Glomerular visceral epithelial cell (primary cell): Measurements from ENCODE around the gene CLDN3.

Experiments used
- DNase-seq: peaks from one replicate; pipeline ENCODE4 v3.0.0-alpha.2; 2016; ENCODE audit errors: extremely low spot score

CLDN3 gene

DNA sequence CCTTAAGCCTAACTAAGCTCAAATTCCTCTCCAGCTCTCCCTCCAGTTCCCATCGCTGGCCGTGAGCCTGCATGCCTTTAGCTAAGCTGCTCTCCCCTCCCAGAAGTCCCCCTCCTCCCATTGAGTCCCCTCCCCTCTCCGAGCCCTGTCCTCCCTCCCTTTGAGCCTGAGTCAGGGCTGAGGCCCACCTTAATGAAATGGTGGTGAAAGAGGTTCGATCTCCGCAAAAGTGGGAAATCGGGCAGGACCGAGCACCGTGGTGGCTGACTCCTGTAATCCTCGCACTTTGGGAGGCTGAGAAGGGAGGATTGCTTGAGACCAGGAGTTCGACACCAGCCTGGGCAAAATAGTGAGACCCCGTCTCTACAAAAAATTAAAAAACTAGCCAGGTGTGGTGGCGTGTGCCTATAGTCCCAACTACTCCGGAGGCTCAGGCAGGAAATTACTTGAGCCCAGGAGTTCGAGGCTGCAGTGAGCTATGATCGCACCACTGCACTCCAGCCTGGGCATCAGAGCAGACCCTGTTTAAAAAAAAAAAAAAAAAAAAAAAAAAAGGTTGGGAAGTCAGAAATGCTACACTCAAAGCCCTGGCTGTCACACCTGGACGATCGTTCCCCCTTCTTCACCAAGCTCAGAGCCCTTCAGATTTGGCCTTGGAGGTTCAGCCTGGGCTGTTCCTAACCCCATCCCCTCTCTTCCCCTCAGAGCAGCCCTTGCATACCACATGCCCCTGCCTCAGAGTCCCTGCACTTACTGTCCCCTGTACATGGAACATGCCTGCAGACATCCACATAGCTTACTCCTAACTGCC is 995 bp upstream of the CLDN3 start:
- no peak for DNase-seq

DNA sequence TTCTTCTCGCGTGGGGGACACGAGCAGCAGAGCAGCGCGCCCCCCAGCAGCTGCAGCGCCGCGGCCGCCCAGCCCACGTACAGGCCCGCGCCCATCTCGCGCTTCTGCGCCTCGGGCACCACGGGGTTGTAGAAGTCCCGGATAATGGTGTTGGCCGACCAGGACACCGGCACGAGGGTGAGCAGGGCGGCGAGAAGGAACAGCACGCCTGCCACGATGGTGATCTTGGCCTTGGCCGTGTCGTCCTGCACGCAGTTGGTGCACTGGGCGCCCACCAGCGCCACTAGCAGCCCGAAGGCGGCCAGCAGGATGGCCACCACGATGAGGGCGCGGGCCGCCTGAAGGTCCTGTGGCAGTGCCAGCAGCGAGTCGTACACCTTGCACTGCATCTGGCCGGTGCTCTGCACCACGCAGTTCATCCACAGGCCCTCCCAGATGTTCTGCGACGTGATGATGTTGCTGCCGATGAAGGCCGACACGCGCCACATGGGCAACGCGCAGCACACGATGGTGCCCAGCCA is 529 bp downstream of the CLDN3 start:
- DNase-seq: no peak

DNA sequence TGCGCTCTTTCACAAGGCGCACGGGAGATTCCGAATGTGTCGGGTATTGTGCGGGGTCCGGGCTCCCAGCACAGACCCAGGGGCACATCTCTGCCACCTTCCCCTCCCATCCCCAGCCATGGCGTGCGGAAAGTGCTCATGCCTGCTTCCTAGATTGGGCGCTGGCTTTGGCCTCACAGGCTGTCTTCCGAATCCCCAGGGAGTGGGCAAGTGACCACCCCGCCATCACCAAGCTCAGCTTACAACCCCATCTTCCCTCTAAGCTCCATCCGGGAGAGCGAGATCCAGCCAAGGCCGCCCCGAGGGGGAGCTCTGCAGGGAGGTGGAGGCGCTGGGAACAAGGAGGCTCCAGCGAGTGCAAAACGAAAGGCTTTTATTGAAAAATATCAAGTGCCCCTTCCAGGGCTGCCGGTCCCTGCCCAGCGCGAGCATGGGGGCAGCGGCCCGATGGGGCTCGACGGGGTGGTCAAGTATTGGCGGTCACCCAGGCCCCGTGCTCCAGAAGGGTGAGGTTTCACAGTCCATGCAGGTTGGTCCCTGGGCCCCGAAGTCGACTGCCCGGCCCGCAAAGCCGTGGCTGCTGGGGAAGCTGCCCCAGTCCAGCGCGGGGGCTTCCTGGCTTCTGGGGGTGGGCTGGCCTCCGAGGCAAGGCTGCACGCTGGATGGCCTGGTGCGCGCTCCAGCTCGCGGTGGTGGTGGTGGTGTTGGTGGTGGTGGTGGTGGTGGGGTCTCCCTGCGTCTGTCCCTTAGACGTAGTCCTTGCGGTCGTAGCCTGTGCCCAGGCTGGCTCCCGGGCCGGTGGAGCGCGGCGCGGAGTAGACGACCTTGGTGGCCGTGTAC is 1.2 kb downstream of the CLDN3 start:
- no peak for DNase-seq

DNA sequence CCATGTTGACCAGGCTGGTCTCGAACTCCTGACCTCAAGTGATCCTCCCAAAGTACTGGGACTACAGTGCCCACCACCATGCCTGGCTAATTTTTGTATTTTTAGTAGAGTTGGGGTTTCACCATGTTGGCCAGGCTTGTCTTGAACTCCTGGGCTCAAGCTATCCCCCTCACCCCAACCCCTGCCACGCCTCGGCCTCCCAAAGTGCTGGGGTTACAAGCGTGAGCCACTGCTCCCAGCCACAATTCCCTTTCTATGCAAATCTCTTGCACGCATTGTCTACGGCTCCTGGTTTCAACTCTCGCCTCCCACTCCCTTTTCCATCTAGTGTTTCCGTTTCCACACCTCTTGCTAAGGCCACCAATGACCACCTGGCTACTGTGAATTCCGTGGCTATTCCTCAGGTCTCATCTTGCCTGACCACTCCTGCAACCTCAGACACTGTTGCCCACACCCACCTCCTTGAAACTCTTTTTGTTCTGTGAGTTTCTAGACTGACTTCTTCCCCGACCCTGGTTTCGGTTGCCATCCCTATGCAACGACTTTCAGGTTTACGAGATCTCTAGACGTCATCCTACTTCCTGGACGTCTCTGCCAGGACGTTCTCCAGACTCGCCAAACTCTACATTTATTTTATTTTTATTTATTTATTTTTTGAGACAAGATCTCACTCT is 3.4 kb downstream of the CLDN3 start:
- no peak for DNase-seq

DNA sequence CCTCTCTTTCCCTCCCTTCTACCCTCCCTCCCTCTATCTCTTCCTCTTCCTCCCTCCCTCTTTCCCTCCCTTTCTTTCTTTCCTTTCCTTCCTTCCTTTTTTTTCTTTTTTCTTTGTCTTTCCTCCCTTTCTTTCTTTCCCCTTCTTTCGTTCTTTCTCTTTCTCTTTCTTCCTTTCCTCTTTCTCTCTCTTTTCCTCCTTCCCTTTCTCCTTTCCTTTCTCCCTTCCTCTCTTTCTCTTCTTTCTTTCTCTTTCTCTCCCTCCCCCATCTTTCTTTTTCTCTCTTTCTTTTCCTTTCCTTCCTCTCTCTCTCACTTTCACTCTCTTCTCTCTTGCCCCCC is 7.4 kb downstream of the CLDN3 start:
- DNase-seq: no peak

DNA sequence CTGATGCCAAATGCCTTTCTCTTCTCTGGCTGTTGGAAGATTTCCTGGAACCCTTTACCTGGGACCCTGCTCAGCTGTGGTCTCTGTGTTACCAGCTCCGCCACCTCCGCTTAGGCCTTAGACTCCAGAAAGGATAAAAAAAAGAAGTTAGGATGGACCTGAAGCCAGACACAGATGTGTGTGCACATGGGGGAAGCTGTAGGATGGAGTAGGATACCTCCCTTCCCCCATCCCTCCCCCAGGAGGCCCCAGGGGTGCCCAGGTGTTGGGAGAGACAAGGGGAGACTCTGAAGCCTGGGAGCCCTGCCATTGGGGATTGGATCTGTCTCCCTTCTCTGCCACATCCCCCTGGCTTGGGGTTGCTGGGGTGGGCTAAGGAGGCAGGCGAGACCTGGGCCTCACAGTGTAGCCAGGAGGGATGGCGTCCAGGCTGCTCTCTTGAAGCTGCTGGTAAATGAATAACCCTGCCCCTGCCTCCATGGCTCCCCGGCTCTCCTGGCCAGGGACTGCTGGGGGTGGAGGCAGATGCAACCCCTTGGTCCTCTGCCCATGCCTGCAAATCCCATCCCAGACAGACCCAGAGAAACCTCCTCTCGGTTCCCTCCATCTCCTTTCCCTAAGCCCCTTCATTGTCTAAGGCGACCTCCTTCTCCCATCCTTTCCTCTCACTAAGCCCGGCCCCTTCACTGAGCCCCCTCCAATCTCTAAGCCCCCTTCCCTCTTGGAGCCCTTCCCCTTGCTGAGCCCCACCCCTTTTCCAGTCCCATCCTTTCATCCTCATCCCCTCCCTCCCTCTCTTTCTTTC is 8.0 kb downstream of the CLDN3 start:
- no peak for DNase-seq

DNA sequence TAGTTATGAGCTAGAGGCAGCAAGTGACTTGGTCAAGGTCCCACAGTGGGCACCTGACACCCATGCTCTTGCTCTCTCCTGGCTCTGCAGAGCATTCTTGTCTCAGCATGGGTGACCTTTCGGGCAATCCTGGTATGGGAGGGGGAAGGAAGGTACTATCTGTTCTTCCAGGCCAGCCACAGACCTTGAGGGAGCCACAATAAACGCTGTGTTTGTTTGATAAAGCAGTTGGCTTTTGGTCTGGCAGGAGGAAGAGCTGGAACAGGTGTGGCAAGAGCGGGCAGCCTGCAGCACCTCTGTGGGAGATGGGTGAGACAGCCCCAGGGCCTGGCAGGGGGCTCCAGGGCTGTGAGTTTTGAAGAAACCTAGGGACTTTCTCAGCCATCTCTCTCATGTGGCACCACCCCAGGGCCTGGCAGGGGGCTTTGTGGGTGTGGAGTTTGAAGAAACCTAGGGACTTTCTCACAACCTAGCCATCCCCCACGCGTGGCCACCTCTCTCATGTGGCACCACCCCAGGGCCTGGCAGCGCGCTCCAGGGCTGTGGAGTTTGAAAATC is 11.4 kb downstream of the CLDN3 start:
- no peak for DNase-seq

DNA sequence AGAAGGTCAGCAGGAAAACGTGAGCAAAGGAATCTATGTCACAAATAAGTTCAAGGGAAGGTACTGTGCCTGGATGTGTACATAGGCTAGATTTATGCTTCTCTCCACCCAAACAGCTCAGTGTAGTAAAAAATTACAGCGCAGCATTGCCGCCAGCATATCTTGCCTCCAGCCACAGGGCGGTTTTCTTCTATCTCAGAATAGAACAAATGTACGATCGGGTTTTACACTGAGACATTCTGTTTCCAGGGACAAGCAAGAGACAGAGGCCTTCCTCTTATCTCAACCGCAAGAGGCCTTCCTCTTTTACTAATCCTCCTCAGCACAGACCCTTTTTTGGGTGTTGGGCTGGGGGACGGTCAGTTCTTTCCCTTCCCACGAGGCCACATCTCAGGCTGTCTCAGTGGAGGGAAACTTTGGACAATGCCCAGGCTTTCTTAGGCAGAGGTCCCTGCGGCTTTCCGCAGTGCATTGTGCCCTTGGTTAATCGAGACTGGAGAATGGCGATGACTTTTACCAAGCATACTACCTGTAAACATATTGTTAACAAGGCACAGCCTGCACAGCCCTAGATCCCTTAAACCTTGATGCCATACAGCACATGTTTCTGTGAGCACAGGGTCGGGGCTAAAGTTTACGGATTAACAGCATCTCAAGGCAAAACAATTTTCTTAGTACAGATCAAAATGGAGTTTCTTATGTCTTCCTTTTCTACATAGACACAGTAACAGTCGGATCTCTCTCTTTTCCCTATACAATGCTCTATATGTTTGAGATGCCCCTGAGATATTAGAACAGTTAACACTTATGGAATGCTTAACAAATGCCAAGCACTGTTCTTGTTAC is 19.9 kb downstream of the CLDN3 start:
- no peak for DNase-seq

DNA sequence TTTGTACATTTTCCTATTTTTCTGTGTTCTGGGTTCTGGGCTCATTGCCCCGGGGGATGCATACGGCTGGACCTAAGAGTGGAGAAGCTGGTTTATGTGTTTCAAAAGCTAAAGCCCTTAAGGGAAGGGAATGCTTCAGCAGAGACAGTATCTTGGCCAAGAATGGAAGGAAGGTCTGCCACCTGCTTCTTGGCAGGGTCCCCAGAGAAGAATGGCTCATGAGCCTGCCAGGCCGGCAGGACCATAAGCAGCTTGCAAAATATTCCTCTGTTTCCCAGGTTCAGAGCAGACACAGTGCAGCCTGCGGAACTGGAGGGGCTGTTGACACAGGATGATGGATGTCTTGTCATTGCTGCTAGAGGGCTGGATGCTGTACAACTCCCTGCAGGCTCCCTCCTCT is 23.7 kb downstream of the CLDN3 start:
- DNase-seq: no peak

DNA sequence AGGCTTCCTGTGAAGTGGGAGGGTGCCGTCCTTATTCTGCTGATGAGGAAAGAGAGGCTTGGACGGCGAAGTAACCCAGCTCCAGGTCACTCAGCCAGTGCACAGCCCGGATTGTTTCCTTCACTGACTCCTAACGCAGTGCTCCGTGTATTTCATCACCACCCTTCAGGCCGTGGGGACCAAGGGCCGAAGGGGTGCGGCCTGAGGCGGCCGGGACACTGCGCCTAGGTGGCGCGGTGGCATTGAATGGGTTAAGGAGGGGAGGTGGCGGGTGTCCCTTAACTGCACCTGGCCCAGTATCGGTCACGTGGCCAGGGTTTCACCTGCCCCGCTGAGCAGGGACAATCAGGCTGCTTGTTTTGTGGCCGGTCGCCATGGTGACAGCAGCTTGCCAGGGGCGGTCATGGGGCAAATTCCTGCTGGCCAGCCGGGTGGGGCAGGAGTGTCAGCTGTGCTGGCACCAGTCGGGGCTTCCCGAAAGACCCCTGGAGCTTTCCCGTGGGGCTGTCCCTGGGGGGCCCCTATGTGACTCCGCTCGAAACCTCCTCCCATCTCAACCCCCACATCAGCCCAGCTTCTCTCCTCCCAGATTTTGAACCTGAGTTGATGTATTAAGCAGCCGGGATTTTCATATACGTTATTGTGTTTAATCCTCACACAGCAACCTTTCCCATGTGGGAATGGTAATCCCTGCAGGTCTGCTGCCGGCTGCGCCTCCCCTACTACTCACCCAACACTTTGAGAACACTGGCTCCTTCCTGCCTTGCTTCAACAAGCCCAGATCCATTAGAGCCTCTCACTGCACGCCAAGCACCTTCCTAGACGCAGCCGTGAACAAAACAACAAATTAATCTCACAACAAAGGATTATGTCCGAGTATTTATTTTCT is 27.1 kb downstream of the CLDN3 start:
- peak; percentile 90 for DNase-seq

DNA sequence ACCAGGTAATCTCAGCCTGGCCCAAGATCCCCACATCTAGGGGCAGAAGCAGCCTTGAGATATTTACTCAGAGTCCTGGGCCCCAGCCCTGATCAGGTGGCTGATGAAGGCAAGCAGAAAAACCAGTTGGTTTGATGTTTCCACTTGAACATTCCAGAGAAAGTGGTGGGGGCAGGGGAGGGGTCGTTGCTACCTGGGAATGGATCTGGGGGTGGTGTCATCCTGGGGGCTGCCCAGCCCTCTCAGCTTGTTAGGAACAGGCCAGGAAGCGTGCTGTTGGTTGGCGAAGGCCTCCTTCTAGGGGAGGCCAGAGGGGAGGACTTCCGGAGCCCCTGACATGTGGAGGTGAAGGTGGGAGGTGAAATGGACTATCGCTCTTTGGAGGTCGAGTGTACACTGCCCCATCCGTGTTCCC is 27.7 kb downstream of the CLDN3 start:
- no peak for DNase-seq

DNA sequence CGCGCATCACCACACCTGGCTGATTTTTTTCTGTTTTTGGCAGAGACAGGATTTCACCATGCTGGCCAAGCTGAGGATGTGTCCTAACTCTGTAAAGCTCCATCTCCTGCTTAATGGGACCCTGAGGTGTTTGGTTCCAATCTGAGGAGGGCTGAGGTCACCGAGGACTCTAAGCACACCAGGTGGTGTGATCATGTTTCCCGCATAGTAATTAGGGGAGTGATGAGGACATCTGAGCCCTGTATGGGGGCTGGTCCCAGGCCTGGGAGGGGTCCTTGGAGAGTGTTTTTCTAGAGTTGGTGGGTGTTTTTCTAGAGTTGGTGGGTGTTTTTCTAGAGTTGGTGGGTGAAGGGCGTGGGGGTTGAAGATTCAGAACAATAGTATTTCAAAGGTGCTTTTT is 28.5 kb downstream of the CLDN3 start:
- DNase-seq: no peak

DNA sequence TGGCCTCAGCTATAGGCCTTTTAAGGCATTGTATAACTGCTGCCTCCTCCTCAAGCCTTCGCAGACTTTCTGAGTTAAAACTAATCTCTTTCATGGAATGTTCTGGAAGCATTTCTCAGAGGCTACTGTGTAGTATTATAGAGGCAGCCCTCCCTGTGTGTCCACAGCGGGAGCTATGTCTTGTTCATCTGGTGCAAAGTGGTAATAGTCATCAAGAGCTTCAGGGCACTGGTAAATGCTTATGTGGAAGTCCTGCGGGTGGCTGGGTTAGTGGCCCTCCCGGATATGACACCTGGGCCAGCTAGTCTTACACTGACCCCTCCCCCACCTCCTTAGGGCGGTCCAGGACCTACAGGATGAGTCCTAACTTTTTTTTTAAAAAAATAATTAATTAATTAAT is 29.3 kb downstream of the CLDN3 start:
- DNase-seq: no peak

DNA sequence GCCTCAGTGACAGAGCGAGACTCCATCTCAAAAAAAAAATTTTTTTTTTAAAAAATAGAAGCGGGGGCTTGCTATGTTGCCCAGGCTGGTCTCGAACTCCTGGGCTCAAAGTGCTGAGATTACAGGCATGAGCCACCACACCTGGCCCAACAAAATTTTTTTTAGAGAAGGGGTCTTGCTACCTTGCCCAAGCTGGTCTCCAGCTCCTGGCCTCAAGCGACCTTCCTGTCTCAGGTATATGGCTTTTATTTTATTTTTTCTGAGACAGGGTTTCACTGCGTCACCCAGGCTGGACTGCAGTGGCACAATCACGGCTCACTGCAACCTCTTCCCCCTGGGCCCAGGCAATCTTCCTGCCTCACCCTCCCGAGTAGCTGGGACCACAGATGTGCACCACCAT is 29.9 kb downstream of the CLDN3 start:
- DNase-seq: no peak

DNA sequence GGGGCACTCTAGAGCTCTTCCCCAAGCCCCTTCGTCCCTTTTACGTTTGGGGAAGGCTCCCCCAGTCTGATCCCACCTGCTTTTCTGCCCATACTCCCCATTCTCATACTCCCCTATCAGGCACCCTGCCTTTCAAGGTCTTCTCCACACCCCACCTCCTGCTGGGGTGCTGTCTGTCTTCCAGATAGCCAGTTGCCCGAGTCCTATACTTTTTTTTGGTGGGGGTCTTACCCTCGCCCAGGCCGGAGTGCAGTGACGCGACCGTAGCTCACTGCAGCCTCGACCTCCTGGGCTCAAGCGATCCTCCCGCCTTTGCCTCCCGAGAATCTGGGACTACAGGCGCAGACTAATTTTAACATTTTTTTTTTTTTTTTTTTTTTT is 30.7 kb downstream of the CLDN3 start:
- DNase-seq: no peak

DNA sequence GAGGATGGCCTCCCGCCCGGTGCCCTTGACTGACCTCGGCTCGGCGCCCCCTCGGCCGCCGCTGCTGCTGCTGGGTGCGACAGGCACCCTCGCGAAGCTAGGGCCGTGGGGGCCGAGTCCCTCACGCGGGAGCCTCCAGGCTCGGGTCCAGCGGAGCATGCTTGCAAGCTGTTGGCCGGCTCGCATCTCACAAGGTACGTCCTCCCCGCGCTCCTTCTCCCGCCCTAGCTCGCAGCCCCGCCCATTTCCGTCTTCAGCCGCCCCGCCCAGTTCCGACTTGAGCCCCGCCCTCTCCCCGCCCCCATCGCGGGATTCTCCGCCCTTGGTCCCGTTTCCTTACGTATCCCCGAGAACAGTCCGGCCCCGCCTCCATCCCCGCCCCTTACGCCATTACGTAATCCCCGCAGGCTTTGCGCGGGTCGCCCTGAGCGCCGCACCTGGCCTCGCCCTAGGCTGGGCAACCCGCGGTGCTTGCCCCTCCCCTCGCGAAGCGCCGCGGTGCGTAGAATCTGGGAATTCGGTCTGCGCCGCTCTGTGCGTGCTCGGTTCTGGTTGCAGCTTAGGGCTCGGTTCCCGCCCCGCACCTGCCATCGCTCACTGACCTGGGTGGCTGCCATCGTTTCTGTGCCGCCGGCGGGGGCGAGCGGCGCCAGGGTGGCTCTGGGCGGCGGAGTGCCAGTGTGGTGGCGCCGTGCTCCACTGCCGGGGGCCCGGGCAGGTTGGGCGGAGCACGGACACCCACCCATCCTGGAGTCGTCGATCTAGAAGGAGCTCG is 31.3 kb downstream of the CLDN3 start, which contains the start of gene ABHD11:
Gene ABHD11, minus strand, starts transcription at position 191 of the 775 bp plus-strand sequence. Its CDS starts 32 bp downstream, at position 159.
- DNase-seq: peak; percentile 99

DNA sequence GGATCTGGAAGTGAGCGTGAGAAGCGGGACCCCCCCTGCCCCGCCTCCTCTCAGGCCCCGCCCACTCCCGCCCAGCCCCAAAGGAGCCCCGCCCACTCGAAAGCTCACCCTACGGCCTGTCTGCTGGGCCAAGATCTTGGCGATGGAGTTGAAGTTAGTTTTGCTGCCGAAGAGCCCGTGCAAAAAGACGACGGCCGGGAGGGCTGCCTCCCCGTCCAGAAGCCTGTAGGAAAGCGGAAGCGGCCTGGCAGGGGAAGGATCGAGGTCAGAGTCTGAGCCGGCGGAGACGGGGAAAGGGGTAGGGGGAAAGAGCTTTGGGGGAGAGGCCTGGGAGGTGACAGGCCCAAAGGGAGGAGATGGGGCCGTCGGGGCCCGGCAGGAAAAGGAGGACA is 31.9 kb downstream of the CLDN3 start:
- DNase-seq: peak; percentile 57

DNA sequence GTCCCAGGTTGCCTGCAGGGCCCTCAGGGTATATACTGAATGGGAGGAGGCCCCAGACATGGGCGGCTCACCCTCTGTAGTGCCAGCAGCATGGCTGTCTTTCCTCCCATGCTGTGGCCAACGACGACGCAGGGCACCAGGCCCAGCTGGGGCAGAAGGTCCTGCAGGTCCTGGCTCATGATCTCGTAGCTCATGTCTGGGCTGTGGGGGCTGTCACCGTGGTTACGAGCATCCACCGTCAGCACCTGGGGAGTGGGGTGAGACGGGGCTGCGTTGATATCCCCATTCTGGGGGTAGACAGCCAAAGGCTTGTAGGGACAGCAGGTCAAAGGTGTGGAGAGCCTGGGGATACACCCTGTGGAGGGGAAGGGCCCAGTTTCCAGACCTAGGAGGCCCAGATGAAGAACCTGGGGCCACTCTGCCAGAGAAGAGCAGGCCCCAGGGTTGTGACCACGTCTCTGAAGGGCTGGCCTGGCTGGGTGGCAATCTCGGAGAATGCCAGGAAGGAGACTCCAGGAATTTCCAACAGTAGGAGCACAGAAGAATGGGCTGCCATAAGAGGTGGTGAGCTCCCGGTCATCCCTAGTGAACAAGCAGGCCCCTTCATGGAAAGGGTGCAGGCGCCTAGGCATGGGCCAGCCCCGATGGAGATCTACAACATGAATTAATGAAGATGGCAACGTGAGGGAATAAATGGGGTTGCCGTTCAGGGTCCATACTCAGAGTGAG is 32.4 kb downstream of the CLDN3 start:
- no peak for DNase-seq
